Mucosa of stomach (tissue), 1 donor: ENCODE results near the gene PYY.
"Not testable (repeated sequence)": the region's sequence is repeated elsewhere in the genome, so short reads cannot be mapped to it uniquely, and the experiment has no call there.

Experiments used
- H3K27me3 ChIP-seq: one replicate; pipeline ENCODE4 v1.7.0; 2013; ENCODE audit warnings: mild to moderate bottlenecking, low read length; ENCODE audit not compliant: control insufficient read depth, insufficient read depth
- H3K36me3 ChIP-seq: one replicate; pipeline ENCODE4 v1.7.0; 2013; ENCODE audit warnings: low read length; ENCODE audit not compliant: control insufficient read depth, insufficient read depth
- H3K4me1 ChIP-seq: one replicate; pipeline ENCODE4 v1.7.0; 2013; ENCODE audit warnings: mild to moderate bottlenecking, low read length; ENCODE audit not compliant: control insufficient read depth, insufficient read depth
- H3K4me3 ChIP-seq: one replicate; pipeline ENCODE4 v1.7.0; 2013; ENCODE audit warnings: low read length
- H3K9ac ChIP-seq: one replicate; pipeline ENCODE4 v1.7.0; 2013; ENCODE audit warnings: mild to moderate bottlenecking, low read length, moderate library complexity
- H3K9me3 ChIP-seq: one replicate; pipeline ENCODE4 v1.7.0; 2013; ENCODE audit warnings: mild to moderate bottlenecking, low read length, moderate library complexity; ENCODE audit not compliant: control insufficient read depth
- donor health status: Pancreatic carcinoma.

Gene PYY

GRCh38 chr17:43956222-43956621 is 2.5 kb upstream of the PYY start:
- peaks cover 10% of the 10 kb centered on the region for H3K4me1 ChIP-seq
- no peaks in the 10 kb centered on the region for H3K9me3 ChIP-seq
- H3K9ac ChIP-seq = no peak overlapping the region
- H3K27me3 ChIP-seq = peaks cover 43% of the 10 kb centered on the region
- no peak overlapping the region for H3K4me3 ChIP-seq
- H3K36me3 ChIP-seq = no peaks in the 10 kb centered on the region

GRCh38 chr17:43952724-43953666 is 745 bp downstream of the PYY start:
- Histone ChIP-seq H3K27me3 (peaks cover 60% of the 10 kb centered on the region), H3K4me1 (peaks cover 10% of the 10 kb centered on the region), H3K4me3 (no peak overlapping the region), H3K9ac (no peak overlapping the region), H3K9me3 (no peaks in the 10 kb centered on the region), H3K36me3 (no peaks in the 10 kb centered on the region)

- H3K4me1 ChIP-seq = peaks cover 10% of the 10 kb centered on the region
- peaks cover 60% of the 10 kb centered on the region for H3K27me3 ChIP-seq
- H3K36me3 ChIP-seq = no peaks in the 10 kb centered on the region
- no peak overlapping the region for H3K9ac ChIP-seq
- no peak overlapping the region for H3K4me3 ChIP-seq
- no peaks in the 10 kb centered on the region for H3K9me3 ChIP-seq
Observed at GRCh38 chr17:43952351-43952723, 1.4 kb downstream of the PYY start.

DNA sequence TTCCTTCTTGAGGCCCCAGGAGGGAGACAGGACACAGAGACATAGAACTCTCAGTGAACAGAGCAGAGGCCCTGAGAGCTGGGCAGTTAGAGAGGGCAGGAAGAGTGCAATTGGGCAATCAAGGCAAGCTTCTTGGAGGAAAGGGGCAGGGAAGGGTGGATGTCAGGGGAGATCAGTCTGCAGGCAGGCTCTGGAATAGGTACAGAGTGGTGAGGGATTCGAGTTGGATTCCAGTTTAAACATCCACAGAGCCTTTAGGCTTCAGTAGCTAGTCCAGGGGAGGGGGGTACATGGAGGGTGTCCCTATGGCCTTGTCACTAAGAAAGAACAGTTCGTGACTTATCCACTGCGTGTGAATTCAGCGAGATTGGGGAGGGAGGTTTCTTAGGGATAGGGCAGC is 2.0 kb downstream of the PYY start:
- H3K9ac ChIP-seq = no peak overlapping the region
- peaks cover 60% of the 10 kb centered on the region for H3K27me3 ChIP-seq

DNA sequence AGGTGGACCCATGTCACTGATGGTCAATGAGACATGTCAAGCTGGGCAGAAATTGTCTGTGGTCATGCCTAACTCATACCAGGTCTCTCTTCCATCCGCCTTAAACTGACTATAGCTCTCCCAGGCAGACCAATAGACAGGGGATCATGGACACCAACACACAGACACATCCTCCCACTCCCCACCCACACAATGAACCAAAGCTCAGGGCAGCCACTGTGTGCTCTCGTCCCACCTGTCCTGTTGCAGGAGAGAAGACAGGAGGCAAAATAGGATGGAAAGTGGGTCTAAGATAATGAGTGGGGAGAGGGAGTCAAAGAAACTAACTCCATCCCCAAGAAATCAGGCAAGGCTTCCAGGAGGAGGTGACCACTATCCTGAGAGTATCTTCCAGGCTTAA is 3.2 kb downstream of the PYY start:
- Histone ChIP-seq H3K9ac (no peak overlapping the region), H3K27me3 (peaks cover 57% of the 10 kb centered on the region), H3K9me3 (no peaks in the 10 kb centered on the region), H3K4me3 (no peak overlapping the region), H3K36me3 (no peaks in the 10 kb centered on the region), H3K4me1 (peaks cover 10% of the 10 kb centered on the region)

More for the DNA sequence above, 2.0 kb downstream of the PYY start:
- Histone ChIP-seq H3K9me3 (no peaks in the 10 kb centered on the region), H3K4me3 (no peak overlapping the region), H3K36me3 (no peaks in the 10 kb centered on the region), H3K4me1 (peaks cover 10% of the 10 kb centered on the region)

DNA sequence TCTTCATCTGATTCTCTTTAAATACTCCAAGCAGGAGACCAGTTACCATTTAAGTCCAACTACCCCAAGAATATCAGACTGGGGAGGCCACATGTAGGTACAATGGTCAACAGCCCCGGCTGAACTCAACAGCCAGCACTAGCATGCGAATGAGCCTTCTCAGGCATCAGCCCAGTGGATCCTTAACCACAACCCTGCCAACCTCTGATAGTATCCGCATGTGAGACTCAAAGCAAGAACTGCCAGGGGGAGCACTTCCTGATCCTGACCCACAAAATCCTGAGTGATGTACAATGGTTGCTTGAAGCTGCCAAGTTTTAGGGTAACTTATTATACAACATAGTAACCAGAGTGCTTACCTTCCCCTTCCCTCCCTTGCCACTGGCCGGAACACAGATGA is 4.0 kb downstream of the PYY start:
- Histone ChIP-seq H3K4me1 (peaks cover 10% of the 10 kb centered on the region), H3K27me3 (peaks cover 51% of the 10 kb centered on the region), H3K4me3 (no peak overlapping the region), H3K9me3 (no peaks in the 10 kb centered on the region), H3K36me3 (no peaks in the 10 kb centered on the region), H3K9ac (no peak overlapping the region)

DNA sequence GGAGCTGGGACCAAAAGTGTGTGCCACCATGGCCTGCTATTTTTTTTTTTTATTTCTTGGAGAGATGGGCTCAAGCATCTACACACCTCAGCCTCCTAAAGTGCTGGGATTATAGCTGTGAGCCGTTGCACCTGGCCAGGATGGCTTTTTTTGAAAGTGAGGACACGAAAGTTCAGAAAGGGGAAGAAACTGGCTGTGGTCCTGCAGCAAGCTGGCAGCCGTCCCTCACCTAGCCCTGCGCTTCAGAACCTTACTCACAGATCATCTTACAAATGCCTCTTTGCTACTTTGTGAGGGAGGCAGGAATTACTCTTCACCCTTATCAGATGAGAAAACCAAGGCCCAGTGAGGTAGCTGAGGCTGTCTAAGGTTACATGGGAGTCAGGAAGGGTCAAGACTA is 7.0 kb downstream of the PYY start:
- peaks cover 23% of the 10 kb centered on the region for H3K27me3 ChIP-seq
- H3K4me3 ChIP-seq = no peak overlapping the region
- no peaks in the 10 kb centered on the region for H3K36me3 ChIP-seq
- no peaks in the 10 kb centered on the region for H3K9me3 ChIP-seq
- no peak overlapping the region for H3K9ac ChIP-seq
- peaks cover 5% of the 10 kb centered on the region for H3K4me1 ChIP-seq

DNA sequence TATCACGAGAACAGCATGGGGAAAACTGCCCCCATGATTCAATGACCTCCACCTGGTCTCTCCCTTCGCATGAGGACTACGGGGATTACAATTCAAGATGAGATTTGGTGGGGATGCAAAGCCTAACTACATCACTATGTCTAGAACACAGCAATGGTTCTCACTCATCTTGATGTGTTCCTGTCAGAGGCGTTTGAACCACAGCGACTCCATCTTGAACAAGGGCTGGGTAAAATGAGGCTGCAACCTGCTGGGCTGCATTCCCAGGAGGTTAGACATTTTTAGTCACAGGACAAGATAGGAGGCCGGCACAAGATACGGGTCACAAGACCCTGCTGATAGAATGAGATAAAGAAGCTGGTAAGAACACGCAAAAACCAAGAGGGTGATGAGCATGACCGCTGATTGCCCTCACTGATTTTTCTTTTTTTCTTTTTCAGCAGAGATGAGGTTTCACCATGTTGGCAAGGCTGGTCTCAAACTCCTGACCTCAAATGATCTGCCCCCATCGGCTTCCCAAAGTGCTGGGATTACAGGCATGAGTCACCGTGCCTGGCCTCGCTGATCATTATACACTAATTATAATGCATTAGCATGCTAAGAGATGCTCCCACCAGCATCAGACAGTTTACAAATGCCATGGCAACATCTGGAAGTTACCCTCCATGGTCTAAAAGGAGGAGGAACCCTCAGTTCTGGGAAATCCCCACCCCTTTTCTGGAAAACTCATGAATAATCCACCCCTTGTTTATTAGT is 8.5 kb downstream of the PYY start:
- Histone ChIP-seq H3K9me3 (no peaks in the 10 kb centered on the region), H3K9ac (no peak overlapping the region), H3K36me3 (no peaks in the 10 kb centered on the region), H3K27me3 (peaks cover 9% of the 10 kb centered on the region), H3K4me3 (no peak overlapping the region), H3K4me1 (peaks cover 5% of the 10 kb centered on the region)

DNA sequence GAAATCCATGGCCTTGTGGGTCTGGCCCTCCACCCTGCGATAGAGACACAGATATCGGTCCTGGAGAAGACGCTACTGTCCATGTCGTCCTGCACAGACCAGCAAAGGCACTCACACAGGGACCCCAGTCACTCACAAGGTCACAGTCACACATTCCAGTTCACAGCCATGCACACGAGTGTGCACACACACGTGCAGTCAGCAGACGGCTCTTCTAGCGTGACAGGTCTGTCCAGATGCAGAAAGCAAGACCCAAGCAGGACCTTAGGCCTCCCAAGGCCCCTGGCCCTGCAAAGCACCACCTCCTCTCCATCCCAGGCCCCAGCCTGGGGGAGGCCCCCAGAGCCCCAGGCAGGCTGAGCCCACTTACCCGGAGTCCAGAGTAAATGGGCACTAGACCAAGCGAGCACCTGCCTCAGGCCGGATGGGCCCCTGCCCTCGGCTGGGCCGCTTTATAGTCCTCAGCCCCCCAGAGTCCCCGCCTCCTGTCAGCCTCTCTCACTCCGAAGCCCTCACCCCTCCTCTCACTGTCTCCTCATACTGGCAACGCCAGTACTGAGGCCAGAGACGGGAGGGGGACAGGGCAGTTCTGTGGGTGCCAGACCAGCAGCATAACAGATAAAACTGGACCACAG is 11.6 kb downstream of the PYY start, which contains the start of gene PPY:
PPY (minus strand) TSS at position 426 of the 635 bp plus-strand sequence. CDS start 822 bp downstream, outside the sequence.
- H3K4me1 ChIP-seq = peaks cover 8% of the 10 kb centered on the region
- H3K4me3 ChIP-seq = no peak within 1 kb of the TSS
- H3K9me3 ChIP-seq = no peaks in the 10 kb centered on the region
- no peaks in the 10 kb centered on the region for H3K36me3 ChIP-seq
- peaks cover 23% of the 10 kb centered on the region for H3K27me3 ChIP-seq
- no peak within 1 kb of the TSS for H3K9ac ChIP-seq

- Histone ChIP-seq H3K4me1 (peaks cover 8% of the 10 kb centered on the region), H3K36me3 (no peaks in the 10 kb centered on the region), H3K27me3 (peaks cover 23% of the 10 kb centered on the region), H3K9me3 (no peaks in the 10 kb centered on the region), H3K9ac (no peak overlapping the region), H3K4me3 (no peak overlapping the region)
Observed at GRCh38 chr17:43940630-43941029, 13.1 kb downstream of the PYY start.

DNA sequence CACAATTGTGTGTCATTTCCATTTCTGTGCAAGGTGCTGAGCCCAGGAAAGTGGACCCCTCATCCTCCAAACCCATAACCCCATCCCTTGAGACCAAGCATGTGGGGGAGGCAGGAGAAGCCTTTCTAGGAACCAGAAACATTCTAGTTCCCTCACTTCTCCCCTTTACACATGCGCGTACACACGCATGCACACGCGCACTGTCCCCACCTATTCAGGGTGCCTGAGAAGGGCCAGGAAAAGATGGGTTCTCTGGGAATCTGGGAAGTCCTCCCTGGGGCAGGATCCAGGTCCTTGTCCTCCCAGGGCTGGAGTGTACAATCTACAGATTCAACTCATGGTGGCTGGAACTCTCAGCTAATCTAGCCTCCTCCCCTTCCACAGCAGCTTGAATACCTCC is 13.9 kb downstream of the PYY start:
- peaks cover 8% of the 10 kb centered on the region for H3K4me1 ChIP-seq
- no peaks in the 10 kb centered on the region for H3K9me3 ChIP-seq
- no peaks in the 10 kb centered on the region for H3K36me3 ChIP-seq
- H3K27me3 ChIP-seq = peaks cover 23% of the 10 kb centered on the region
- no peak overlapping the region for H3K4me3 ChIP-seq
- no peak overlapping the region for H3K9ac ChIP-seq

GRCh38 chr17:43939452-43939851 is 14.3 kb downstream of the PYY start:
- not testable (repeated sequence) for H3K36me3 ChIP-seq, H3K9me3 ChIP-seq, H3K4me1 ChIP-seq, H3K9ac ChIP-seq, H3K4me3 ChIP-seq
- peaks cover 23% of the 10 kb centered on the region for H3K27me3 ChIP-seq
